ENCODE measurements around the gene PFN3.
"Not testable (repeated sequence)": the region's sequence is repeated elsewhere in the genome, so short reads cannot be mapped to it uniquely, and the experiment has no call there.

Gene PFN3

GRCh38 chr5:177425196-177425800, 24.8 kb upstream of the PFN3 start:
- DNase-seq (ENCODE audit: low read depth in 2 of 2), result no peak

- DNase-seq (ENCODE audit: low read depth in 2 of 2), result no peak
These were observed 23.2 kb upstream of the PFN3 start for GRCh38 chr5:177423671-177424070.

GRCh38 chr5:177421062-177421798, 20.8 kb upstream of the PFN3 start:
- no peak for DNase-seq (ENCODE audit: low read depth in 2 of 2)

- DNase-seq (ENCODE audit: low read depth in 2 of 2), result not testable (repeated sequence)
These were observed 20.0 kb upstream of the PFN3 start for GRCh38 chr5:177420472-177420871.

DNA sequence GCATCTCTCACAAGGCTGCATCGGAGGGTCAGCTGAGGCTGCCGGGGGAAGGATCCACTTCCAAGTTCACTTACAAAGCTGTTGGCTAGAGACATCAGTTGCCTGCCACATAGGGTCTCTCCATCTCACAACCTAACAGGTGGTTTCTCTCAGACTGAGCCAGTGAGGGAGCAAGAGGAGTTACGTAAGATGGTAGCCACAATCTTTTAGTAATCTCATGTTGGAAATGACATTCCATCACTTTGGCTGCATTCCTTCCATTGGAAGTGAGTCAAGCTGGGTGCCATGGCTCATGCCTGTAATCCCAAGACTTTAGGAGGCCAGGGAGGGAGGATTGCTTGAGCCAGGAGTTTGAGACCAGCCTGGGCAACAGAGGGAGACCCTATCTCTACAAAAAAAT, 18.6 kb upstream of the PFN3 start:
- peak; percentile 30 to 34 for DNase-seq (ENCODE audit: low read depth in 2 of 2)

- DNase-seq (ENCODE audit: low read depth in 2 of 2), result not testable (repeated sequence)
These were observed 16.6 kb upstream of the PFN3 start for GRCh38 chr5:177417081-177417480.

DNA sequence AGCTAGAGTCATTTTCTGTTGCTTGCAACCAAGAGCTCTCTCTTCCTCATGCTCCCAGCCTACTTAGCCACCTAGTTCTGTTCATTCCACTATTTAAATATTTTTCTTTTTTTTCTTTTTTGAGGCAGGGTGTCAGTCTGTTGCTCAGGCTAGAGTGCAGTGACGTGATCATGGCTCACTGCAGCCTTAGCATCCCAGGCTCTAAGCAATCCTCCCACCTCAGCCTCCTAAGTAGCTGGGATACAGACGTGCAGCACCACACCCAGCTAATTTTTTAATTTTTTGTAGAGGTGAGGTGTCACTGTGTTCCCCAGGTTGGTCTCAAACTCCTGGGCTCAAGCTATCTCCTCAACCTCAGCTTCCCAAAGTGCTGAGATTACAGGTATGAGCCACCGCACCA, 14.0 kb upstream of the PFN3 start:
- DNase-seq (ENCODE audit: low read depth in 2 of 2), result no peak

GRCh38 chr5:177412603-177413233, 12.3 kb upstream of the PFN3 start:
- DNase-seq (ENCODE audit: low read depth in 2 of 2), result no peak

DNA sequence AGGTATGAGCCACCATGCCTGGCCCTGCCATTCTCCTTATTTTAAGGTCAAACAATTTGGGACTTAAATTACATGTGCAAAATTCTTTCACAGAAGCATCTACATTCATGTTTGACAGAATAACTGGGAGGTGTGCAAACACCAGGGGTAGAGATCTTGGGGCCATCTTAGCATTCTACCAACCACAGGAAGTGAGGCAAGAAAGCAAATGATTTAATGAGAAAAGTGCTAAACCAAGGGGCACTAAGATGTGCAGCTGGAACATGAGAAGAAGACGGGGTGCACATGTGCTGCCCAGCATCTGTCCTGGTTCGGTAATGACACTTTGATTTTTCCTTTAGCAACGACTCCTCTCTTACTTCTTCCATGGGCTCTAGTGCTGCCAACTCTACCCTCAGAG, 10.1 kb upstream of the PFN3 start:
- DNase-seq (ENCODE audit: low read depth in 2 of 2), result no peak

GRCh38 chr5:177409043-177409801, 8.8 kb upstream of the PFN3 start, which contains the start of gene F12:
Gene F12 (minus strand): TSS chr5:177409564. CDS start chr5:177409527, 37 bp downstream.
- DNase-seq (ENCODE audit: low read depth in 2 of 2), result no peak

DNA sequence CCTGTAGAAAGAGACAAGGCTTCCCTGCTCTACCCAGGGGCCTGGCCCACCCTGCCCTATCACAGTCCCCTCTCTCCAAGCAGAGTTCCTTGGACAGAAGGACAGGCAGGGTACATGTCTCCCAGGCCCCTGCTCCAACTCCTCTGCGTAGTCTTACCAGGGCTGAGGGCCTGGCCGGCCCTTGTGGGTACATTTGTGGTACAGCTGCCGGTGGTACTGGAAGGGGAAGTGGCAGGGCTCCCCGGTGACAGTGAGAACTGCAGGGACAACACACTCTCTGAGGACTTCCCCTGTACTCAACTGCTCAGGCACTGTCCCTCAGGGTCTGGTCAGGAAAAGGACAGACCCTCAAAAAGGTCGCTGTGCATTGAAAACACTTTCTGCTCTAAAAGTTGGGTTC, 5.3 kb upstream of the PFN3 start:
- DNase-seq (ENCODE audit: low read depth in 2 of 2), result no peak

DNA sequence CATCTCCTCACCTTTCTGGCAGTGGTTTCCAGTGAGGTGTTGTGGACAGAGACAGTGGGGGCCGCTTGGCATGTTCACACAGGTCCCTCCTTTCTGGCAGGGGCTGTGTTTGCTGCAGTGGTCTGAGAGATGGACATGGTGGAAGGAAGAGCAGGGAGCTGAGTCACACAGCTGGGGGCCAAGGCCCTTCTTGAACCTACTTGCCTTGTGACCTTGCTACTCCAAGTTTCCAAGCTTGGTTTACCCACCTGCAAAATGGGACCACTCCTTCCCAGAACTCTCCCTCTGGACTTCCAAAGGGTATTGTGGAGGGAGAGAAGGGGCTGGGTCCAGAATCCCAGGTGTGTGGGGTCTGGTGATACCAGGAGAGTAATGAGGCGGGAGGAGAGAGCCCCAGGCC, 4.9 kb upstream of the PFN3 start:
- no peak for DNase-seq (ENCODE audit: low read depth in 2 of 2)

DNA sequence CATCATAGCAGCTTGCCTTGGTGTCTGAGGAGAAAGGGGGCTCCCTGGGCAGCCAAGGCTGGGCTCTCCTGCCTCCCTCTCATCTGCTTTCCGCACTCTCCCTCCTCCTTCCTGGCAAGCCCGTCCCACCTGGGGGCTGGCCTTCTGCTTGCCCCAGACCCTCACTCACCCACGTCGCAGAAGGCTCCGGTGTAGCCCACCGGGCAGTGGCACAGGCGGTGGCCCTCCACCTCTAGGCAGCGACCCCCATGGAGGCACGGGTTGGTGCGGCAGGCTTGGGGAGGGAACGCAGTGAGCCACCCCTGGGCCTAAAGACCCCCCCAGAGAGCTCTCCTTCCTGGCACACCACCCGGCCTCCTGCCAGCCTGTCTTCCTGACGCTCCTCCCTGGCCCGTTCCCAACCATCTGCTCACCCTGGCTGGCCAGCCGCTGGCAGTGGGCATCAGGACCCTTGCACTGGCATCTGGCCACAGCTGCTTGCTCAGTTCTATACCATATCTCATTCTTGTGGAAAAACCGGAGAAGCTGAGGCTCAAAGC, 4.2 kb upstream of the PFN3 start:
- no peak for DNase-seq (ENCODE audit: low read depth in 2 of 2)

- no peak for DNase-seq (ENCODE audit: low read depth in 2 of 2)
These were observed 3.6 kb upstream of the PFN3 start for GRCh38 chr5:177403792-177404640.

- no peak for DNase-seq (ENCODE audit: low read depth in 2 of 2)
These were observed 2.8 kb upstream of the PFN3 start for GRCh38 chr5:177403102-177403791.

DNA sequence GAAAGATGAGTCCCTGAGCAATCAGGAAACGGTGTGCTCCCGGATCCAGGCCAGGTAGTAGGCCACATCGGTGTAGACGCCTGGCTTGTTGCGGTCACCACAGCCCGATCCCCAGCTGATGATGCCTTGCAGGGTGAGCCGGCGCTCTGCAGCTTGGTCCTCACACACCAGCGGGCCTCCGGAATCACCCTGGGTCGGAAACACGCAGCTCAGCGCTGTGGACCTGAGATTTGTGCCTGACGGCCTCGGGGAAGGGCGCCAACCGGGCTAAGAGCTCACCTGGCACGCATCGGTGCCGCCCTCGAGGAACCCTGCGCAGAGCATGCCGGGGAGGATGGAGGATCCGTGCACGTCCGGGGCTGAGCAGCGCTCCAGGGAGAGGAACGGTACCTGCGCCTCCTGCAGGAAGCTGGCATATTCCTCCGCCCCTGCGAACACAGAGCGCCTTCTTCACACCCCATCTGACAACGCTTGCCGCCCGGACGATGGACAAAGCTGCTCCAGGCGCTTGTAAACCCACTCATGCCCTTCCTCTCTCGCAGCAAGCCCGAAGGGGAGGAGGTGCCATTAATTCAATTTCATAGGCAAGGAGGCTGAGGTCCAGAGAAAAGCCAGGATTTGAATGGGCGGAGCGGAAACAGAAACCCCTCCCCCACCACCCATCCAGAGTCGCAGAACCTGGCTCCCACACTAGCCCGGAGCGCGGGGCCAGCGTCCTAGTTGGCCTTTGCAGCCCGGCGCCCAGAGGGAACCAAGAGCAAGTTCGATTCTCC, 2.0 kb upstream of the PFN3 start:
- no peak for DNase-seq (ENCODE audit: low read depth in 2 of 2)

- DNase-seq (ENCODE audit: low read depth in 2 of 2), result no peak
These were observed 2.5 kb downstream of the PFN3 start for GRCh38 chr5:177397875-177398390.

DNA sequence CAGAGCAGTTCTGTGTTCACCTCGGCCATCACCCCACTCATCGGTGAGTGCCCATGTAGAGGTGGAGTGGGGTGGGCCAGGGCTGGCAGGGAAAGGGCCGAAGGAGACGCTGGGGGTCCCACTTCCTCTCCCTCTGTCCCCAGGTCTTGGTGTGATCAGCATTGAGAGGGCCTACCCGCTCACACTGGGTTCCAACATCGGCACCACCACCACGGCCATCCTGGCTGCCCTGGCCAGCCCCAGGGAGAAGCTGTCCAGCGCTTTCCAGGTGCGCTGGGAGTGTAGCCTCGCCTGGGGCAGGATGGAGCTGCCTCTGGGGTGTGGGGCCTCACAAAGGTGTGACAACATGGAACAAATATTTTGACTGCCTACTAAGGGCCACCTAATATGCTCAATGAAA, 3.7 kb downstream of the PFN3 start:
- no peak for DNase-seq (ENCODE audit: low read depth in 2 of 2)

DNA sequence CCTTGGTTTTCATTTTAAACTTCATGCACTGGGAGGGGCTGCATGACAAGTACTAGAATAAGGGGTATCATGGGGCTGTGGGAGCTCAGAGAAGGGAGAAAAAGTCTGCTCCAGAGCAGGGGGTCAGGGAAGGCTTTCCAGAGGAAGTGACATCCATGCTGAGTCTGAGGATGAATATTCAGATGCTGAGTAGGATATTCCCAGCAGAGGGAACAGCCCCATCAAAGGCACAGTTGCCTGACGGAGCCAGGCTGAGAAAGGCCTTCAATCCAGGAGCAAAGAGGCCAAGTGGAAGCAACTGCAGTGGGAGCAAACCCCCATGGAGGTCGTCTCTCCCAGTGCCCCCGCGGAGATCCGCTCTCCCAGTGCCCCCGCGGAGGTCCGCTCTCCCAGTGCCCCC, 4.4 kb downstream of the PFN3 start:
- DNase-seq (ENCODE audit: low read depth in 2 of 2), result no peak

DNA sequence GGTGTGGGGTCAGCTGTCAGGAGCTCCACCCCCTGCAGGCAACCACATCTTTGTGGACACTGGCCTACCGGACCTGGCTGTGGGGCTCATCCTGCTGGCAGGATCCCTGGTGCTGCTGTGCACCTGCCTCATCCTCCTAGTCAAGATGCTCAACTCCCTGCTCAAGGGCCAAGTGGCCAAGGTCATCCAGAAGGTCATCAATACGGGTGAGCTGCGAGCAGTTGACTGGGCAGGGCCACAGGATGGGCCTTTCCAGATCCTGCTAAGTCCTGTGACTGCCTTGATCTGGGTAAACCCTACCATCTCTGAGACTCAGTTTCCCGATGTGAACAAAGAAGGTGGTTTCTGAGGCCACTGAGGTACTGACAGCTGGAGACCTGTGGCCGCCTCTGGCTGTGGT, 6.5 kb downstream of the PFN3 start:
- no peak for DNase-seq (ENCODE audit: low read depth in 2 of 2)

Data from fibroblast of skin of left biceps (primary cell).